Stromal cell of bone marrow (primary cell): ENCODE results near the gene TTLL7.

ENCODE experiments used
- DNase-seq: peaks from one replicate; pipeline ENCODE4 v3.0.0-alpha.2; 2012; ENCODE audit warnings: low read depth

The TTLL7 gene

GRCh38 chr1:83998498-83999315, at the start of gene TTLL7:
Gene TTLL7 (minus strand): TSS chr1:83999132. CDS start chr1:83952211, 46,921 bp downstream.
- peak; percentile 42 for DNase-seq

GRCh38 chr1:84042461-84042860, 43.5 kb upstream of the TTLL7 start:
- no peak for DNase-seq

- DNase-seq, result no peak
Measured at GRCh38 chr1:84037758-84038611, 39.1 kb upstream of the TTLL7 start.

GRCh38 chr1:84031802-84032327, 32.9 kb upstream of the TTLL7 start:
- DNase-seq, result no peak

GRCh38 chr1:84027368-84027767, 28.4 kb upstream of the TTLL7 start:
- DNase-seq, result no peak

- no peak for DNase-seq
Measured at GRCh38 chr1:84025966-84026365, 27.0 kb upstream of the TTLL7 start.

- no peak for DNase-seq
Measured at GRCh38 chr1:84021822-84022221, 22.9 kb upstream of the TTLL7 start.

GRCh38 chr1:84020151-84020550, 21.2 kb upstream of the TTLL7 start:
- no peak for DNase-seq

- no peak for DNase-seq
Measured at GRCh38 chr1:84019217-84019616, 20.3 kb upstream of the TTLL7 start.

GRCh38 chr1:84013708-84014107, 14.8 kb upstream of the TTLL7 start:
- no peak for DNase-seq

GRCh38 chr1:84012018-84012417, 13.1 kb upstream of the TTLL7 start:
- DNase-seq, result no peak

GRCh38 chr1:84010136-84010535, 11.2 kb upstream of the TTLL7 start:
- no peak for DNase-seq

GRCh38 chr1:84008631-84009030, 9.7 kb upstream of the TTLL7 start:
- no peak for DNase-seq

- no peak for DNase-seq
Measured at GRCh38 chr1:84006591-84006990, 7.7 kb upstream of the TTLL7 start.

- no peak for DNase-seq
Measured at GRCh38 chr1:84001501-84001900, 2.6 kb upstream of the TTLL7 start.

GRCh38 chr1:84000954-84001495, 2.1 kb upstream of the TTLL7 start:
- no peak for DNase-seq

GRCh38 chr1:84000196-84000885, 1.4 kb upstream of the TTLL7 start:
- DNase-seq, result no peak

- DNase-seq, result peak; percentile 49
Measured at GRCh38 chr1:83999316-83999819, 436 bp upstream of the TTLL7 start.

GRCh38 chr1:83998205-83998497, 781 bp downstream of the TTLL7 start:
- DNase-seq, result no peak

- DNase-seq, result no peak
Measured at GRCh38 chr1:83997631-83998030, 1.3 kb downstream of the TTLL7 start.

GRCh38 chr1:83996621-83997020, 2.3 kb downstream of the TTLL7 start:
- DNase-seq, result peak; percentile 58

- DNase-seq, result no peak
Measured at GRCh38 chr1:83996191-83996590, 2.7 kb downstream of the TTLL7 start.
